SK-N-SH (cell line): ENCODE results near the gene USO1. TPM values are rescaled to one million over a fixed set of nuclear protein-coding genes. Genes with fewer than 3 reads are reported as not detected.
"Not testable (repeated sequence)": the region's sequence is repeated elsewhere in the genome, so short reads cannot be mapped to it uniquely, and the experiment has no call there.

ENCODE experiments used
- CTCF ChIA-PET: fragments of 300-600, 350-600 bp; formaldehyde crosslinking; extraction: SDS; loops from one replicate; lab custom pipeline; 2021; lab: Yijun Ruan, JAX
- POLR2A ChIA-PET: fragments of 350-600 bp; sonication (Branson Sonifier 250); formaldehyde crosslinking; extraction: SDS; loops from one replicate; lab custom pipeline; 2020; ENCODE audit warnings: antibody characterized with exemption, inconsistent platforms; lab: Yijun Ruan, JAX
- DNase-seq: peaks from one replicate; pipeline ENCODE4 v3.0.0; 2012
- H2AFZ ChIP-seq: fragments of 200-600 bp; sonication (generic); 2 replicates; pipeline ENCODE4 v1.8.1; 2016; ENCODE audit warnings: antibody characterized with exemption, mild to moderate bottlenecking, low read depth
- H3F3A ChIP-seq: fragments of 200-600 bp; sonication (generic); replicated peaks from 2 replicates; pipeline ENCODE3; 2016; ENCODE audit warnings: antibody characterized with exemption, mild to moderate bottlenecking; ENCODE audit not compliant: insufficient read depth
- H3K27ac ChIP-seq, 2 experiments: fragments of 200-500 bp in 1 of 2; fragments of 200-600 bp in 1 of 2; sonication (Bioruptor generic) in 1 of 2; sonication (generic), shearing (Covaris generic) in 1 of 2; 2 replicates each; pipeline versions ENCODE4 v1.5.1 to v1.6.1; 2014 to 2016; ENCODE audit warnings: low read depth in 2 of 2, inconsistent platforms in 1 of 2, low read length in 1 of 2, mild to moderate bottlenecking in 1 of 2, mixed read lengths in 1 of 2
- H3K27me3 ChIP-seq: fragments of 200-600 bp; sonication (generic), shearing (Covaris generic); 2 replicates; pipeline ENCODE4 v1.6.1; 2016; ENCODE audit warnings: mixed run types; ENCODE audit not compliant: insufficient read depth
- H3K36me3 ChIP-seq, 2 experiments: fragments of 200-500 bp in 1 of 2; fragments of 200-600 bp in 1 of 2; sonication (Bioruptor generic) in 1 of 2; sonication (generic) in 1 of 2; replicated peaks in 1 of 2; 2 replicates each; pipeline versions ENCODE3 to v1.5.1; 2014 to 2016; ENCODE audit warnings: low read length in 1 of 2, mild to moderate bottlenecking in 1 of 2; ENCODE audit not compliant: insufficient read depth in 2 of 2, control insufficient read depth in 1 of 2
- H3K4me1 ChIP-seq, 2 experiments: fragments of 200-500 bp in 1 of 2; fragments of 200-600 bp in 1 of 2; sonication (Bioruptor generic) in 1 of 2; sonication (generic), shearing (Covaris generic) in 1 of 2; 2 replicates each; pipeline versions ENCODE4 v1.5.1 to v1.6.1; 2014 to 2016; ENCODE audit warnings: low read depth in 1 of 2, low read length in 1 of 2, mixed run types in 1 of 2; ENCODE audit not compliant: insufficient read depth in 2 of 2, control insufficient read depth in 1 of 2
- H3K4me2 ChIP-seq: fragments of 200-600 bp; sonication (generic), shearing (Covaris generic); 2 replicates; pipeline ENCODE4 v1.6.1; 2017; ENCODE audit warnings: mixed run types
- H3K4me3 ChIP-seq, 2 experiments: fragments of 200-500 bp in 1 of 2; fragments of 200-600 bp in 1 of 2; sonication (Bioruptor generic) in 1 of 2; sonication (generic), shearing (Covaris generic) in 1 of 2; 2 replicates each; pipeline versions ENCODE4 v1.5.1 to v1.8.1; 2014 to 2016; ENCODE audit warnings: low read depth in 2 of 2, inconsistent platforms in 1 of 2, low read length in 1 of 2, mild to moderate bottlenecking in 1 of 2, mixed read lengths in 1 of 2, moderate library complexity in 1 of 2
- H3K79me2 ChIP-seq: fragments of 200-600 bp; sonication (generic); 2 replicates; pipeline ENCODE4 v1.8.1; 2017; ENCODE audit warnings: mild to moderate bottlenecking; ENCODE audit not compliant: insufficient read depth
- H3K9ac ChIP-seq: fragments of 200-600 bp; sonication (generic); 2 replicates; pipeline ENCODE4 v1.6.1; 2017; ENCODE audit warnings: mixed run types
- H3K9me2 ChIP-seq: fragments of 200-600 bp; sonication (generic); 2 replicates; pipeline ENCODE4 v1.6.1; 2017; ENCODE audit warnings: mixed run types
- H3K9me3 ChIP-seq: fragments of 200-600 bp; sonication (generic); 2 replicates; pipeline ENCODE4 v1.6.1; 2017; ENCODE audit warnings: mixed run types, mild to moderate bottlenecking, moderate library complexity
- H4K20me1 ChIP-seq: fragments of 200-600 bp; sonication (generic); 2 replicates; pipeline ENCODE4 v1.6.1; 2017; ENCODE audit warnings: mild to moderate bottlenecking, mixed run types; ENCODE audit not compliant: insufficient read depth
- CTCF ChIP-seq: fragments of 200-600 bp; sonication (generic); IDR thresholded peaks from 2 replicates; pipeline ENCODE4 v1.6.1; 2017; ENCODE audit warnings: antibody characterized with exemption, mild to moderate bottlenecking, moderate library complexity
- EP300 ChIP-seq, 2 experiments: IDR thresholded peaks; 2 replicates each; pipeline versions ENCODE4 v1.4.0 to v1.6.1; 2012; ENCODE audit warnings: borderline replicate concordance in 1 of 2, low read depth in 1 of 2, low read length in 1 of 2
- GABPA ChIP-seq: IDR thresholded peaks from 2 replicates; pipeline ENCODE4 v1.4.0; 2012; ENCODE audit warnings: low read depth, mild to moderate bottlenecking
- GATA2 ChIP-seq: sonication (generic); formaldehyde crosslinking; IDR thresholded peaks from 2 replicates; pipeline ENCODE4 v1.5.0; 2020; ENCODE audit warnings: mild to moderate bottlenecking, missing genetic modification reagents
- NFIC ChIP-seq: IDR thresholded peaks from 2 replicates; pipeline ENCODE4 v1.4.0; 2012; ENCODE audit warnings: borderline replicate concordance
- POLR2AphosphoS5 ChIP-seq: IDR thresholded peaks from 2 replicates; pipeline ENCODE4 v1.6.1; 2012; ENCODE audit warnings: low read depth, low read length
- RAD21 ChIP-seq: IDR thresholded peaks from 2 replicates; pipeline ENCODE4 v1.6.1; 2012; ENCODE audit warnings: mild to moderate bottlenecking, low read length
- REST ChIP-seq: IDR thresholded peaks from 2 replicates; pipeline ENCODE4 v1.6.1; 2012; ENCODE audit warnings: mild to moderate bottlenecking, low read depth, low read length, moderate library complexity
- RFX5 ChIP-seq: IDR thresholded peaks from 2 replicates; pipeline ENCODE4 v1.6.1; 2012; ENCODE audit warnings: mild to moderate bottlenecking, improper control_type of control experiment, low read length
- SMC3 ChIP-seq: IDR thresholded peaks from 2 replicates; pipeline ENCODE4 v1.6.1; 2012; ENCODE audit warnings: low read depth, low read length, improper control_type of control experiment
- TCF12 ChIP-seq: IDR thresholded peaks from 2 replicates; pipeline ENCODE4 v1.4.0; 2012
- USF2 ChIP-seq: fragments of 150-350 bp; IDR thresholded peaks from 2 replicates; pipeline ENCODE4 v1.6.1; 2017; ENCODE audit warnings: antibody characterized with exemption, low read length, low read depth, borderline replicate concordance
- YY1 ChIP-seq: IDR thresholded peaks from 2 replicates; pipeline ENCODE4 v1.4.0; 2012; ENCODE audit warnings: low read depth, mild to moderate bottlenecking
- WGBS: methylation state at CpG from one replicate; pipeline ENCODE4 v1.1.6; 2017; ENCODE audit warnings: low lambda C conversion rate; 5-methylcytosine and 5-hydroxymethylcytosine counted together
- polyA plus RNA-seq, 3 experiments: library from polyadenylated mRNA; depleted of rRNA; stranded (reverse); fragments of >200 nt; gene quantifications; 2 replicates each; pipeline ENCODE4 v1.2.3, GENCODE V29; 2012
- TF ChIP-seq, protein P1 (sequence below): IDR thresholded peaks from 2 replicates; pipeline ENCODE4 v1.4.0; 2012; ENCODE audit warnings: low read depth

The USO1 gene
- polyA plus RNA-seq, 1 of the 3 experiments (the other 2 are of a cell fraction) = 25.6 TPM

DNA sequence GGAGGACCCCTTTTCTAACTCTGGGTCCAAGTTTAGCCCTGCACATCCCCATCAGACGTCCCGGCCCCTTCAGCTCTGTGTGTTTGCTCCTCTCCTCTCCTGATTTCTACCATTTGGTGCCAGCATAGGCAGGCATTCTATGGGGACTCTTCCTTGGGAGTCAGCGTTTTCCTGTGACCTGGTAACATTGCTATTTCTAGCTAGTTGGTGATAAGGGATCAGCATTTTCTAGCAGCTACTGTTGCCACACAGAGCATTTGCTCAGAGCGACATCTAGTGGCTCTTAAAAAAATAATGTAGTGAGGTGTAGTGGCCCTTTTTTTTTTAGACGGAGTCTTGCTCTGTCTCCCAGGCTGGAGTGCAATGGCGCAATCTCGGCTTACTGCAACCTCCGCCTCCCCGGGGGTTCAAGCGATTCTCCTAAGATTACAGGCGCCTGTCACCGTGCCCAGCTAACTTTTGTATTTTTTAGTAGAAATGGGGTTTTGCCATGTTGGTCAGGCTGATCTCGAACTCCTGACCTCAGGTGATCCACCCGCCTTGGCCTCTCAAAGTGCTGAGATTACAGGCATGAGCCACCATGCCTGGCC is 123.9 kb downstream of the USO1 start:
- H3K4me3 ChIP-seq, H3K4me2 ChIP-seq, H4K20me1 ChIP-seq, H3F3A ChIP-seq, POLR2A ChIA-PET, H3K36me3 ChIP-seq, H3K4me1 ChIP-seq, H3K9ac ChIP-seq, H3K27me3 ChIP-seq, H3K9me2 ChIP-seq, H3K9me3 ChIP-seq, H3K79me2 ChIP-seq, H3K27ac ChIP-seq: not testable (repeated sequence)
- WGBS = 26% methylated on average over 14 of the region's 14 CpGs
- peak; percentile 72 for DNase-seq
- peak; percentile 78 for TF ChIP-seq CTCF
- peak; percentile 46; the same call in 1 of the 2 replicates for TF ChIP-seq GATA2
- TF ChIP-seq RAD21 = peak; percentile 81
- TF ChIP-seq SMC3 = peak; percentile 52; the same call in 1 of the 2 replicates
- CTCF ChIA-PET = interaction anchor here (0.5 to 1.9 kb wide), 34 partner anchors 8 to 975 kb away, joined by 3 to 22 read pairs (median 3); no protein-coding TSS in a partner anchor
- H2AFZ ChIP-seq = 0 out of 2 replicates have a peak overlapping the region, but pooled peaks have one; percentile 60

DNA sequence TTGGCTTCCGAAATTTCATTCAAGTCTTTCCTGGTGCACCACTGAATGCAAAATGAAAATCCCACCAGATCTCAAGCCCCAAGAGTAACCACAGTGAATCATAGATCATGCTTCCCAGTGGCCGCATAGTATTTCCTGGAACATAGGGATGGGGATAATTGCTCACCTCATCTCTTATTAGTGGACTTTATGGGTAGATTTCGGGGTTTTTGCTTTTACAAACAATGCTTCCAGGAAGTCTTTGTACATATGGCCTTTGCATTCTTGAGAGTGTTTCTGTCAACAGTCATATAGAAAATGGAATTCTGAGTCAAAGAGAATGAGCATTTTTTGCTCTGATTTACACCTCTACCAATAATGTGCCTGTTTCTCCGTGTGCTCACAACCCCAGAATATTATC is 124.5 kb downstream of the USO1 start:
- Histone ChIP-seq H3K4me1 (no peaks in the 10 kb centered on the region), H3K79me2 (no peaks in the 10 kb centered on the region), H3K4me2 (no peak overlapping the region), H3K27ac (no peak overlapping the region), H2AFZ (no peak overlapping the region), H4K20me1 (no peaks in the 10 kb centered on the region), H3K9ac (no peak overlapping the region), H3K4me3 (no peak overlapping the region), H3K36me3 (no peaks in the 10 kb centered on the region), H3K9me3 (no peaks in the 10 kb centered on the region), H3F3A (no peaks in the 10 kb centered on the region), H3K9me2 (no peaks in the 10 kb centered on the region), H3K27me3 (no peaks in the 10 kb centered on the region; the same call in 1 of the 2 replicates)
- 74% methylated on average over 4 of the region's 4 CpGs for WGBS
- POLR2A ChIA-PET = no interaction called here
- CTCF ChIA-PET = interaction anchor here (1.0 to 1.9 kb wide), 14 partner anchors 10 to 975 kb away, joined by 3 to 22 read pairs (median 6); no protein-coding TSS in a partner anchor
- TF ChIP-seq GABPA (no peak), RFX5 (no peak), POLR2AphosphoS5 (no peak), EP300 (IDR thresholded peaks at IDR 0.05; ENCODE audit: borderline replicate concordance in 1 of 2, low read depth in 1 of 2, low read length in 1 of 2) (no peak), GATA2 (no peak), NFIC (no peak), USF2 (no peak), TCF12 (no peak), RAD21 (no peak), REST (no peak), YY1 (no peak)
- TF ChIP-seq, protein P1, sequence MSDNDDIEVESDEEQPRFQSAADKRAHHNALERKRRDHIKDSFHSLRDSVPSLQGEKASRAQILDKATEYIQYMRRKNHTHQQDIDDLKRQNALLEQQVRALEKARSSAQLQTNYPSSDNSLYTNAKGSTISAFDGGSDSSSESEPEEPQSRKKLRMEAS = no peak
- DNase-seq = no peak
